RWPE2 (cell line): Measurements from ENCODE around the gene ZNF511.

Experiments
- ATAC-seq: fragments of 200-7000 bp; cut with Tn5 transposase; 3 replicates; pipeline ENCODE4 v1.9.1; 2021; ENCODE audit warnings: low read depth
- DNase-seq: peaks from one replicate; pipeline ENCODE4 v3.0.0-alpha.2; 2020; ENCODE audit warnings: low spot score
- H3K27ac ChIP-seq: fragments of 450-650 bp; 2 replicates; pipeline ENCODE4 v1.5.1; 2017; ENCODE audit warnings: mild to moderate bottlenecking; ENCODE audit not compliant: poor library complexity, severe bottlenecking
- H3K27me3 ChIP-seq: fragments of 250-450 bp; sonication (Bioruptor Pico); 2 replicates; pipeline ENCODE4 v1.5.1; 2021; ENCODE audit warnings: mild to moderate bottlenecking, moderate library complexity; ENCODE audit not compliant: insufficient read depth, poor library complexity, severe bottlenecking
- H3K36me3 ChIP-seq: fragments of 250-450 bp; sonication (Bioruptor Pico); 2 replicates; pipeline ENCODE4 v1.5.1; 2020; ENCODE audit warnings: low read depth, mild to moderate bottlenecking, moderate library complexity
- H3K4me1 ChIP-seq: fragments of 250-450 bp; sonication (Bioruptor Pico); 2 replicates; pipeline ENCODE4 v1.5.1; 2021; ENCODE audit warnings: mild to moderate bottlenecking, moderate library complexity; ENCODE audit not compliant: insufficient read depth, poor library complexity, severe bottlenecking
- H3K4me3 ChIP-seq: fragments of 250-450 bp; sonication (Bioruptor Pico); 2 replicates; pipeline ENCODE4 v1.5.1; 2021; ENCODE audit warnings: mild to moderate bottlenecking, moderate library complexity; ENCODE audit not compliant: severe bottlenecking
- H3K9me3 ChIP-seq: fragments of 250-450 bp; sonication (Bioruptor Pico); 2 replicates; pipeline ENCODE4 v1.5.1; 2021; ENCODE audit warnings: mild to moderate bottlenecking, moderate library complexity; ENCODE audit not compliant: severe bottlenecking
- TF ChIP-seq, protein P1 (sequence below): fragments of 450-650 bp; IDR thresholded peaks from one replicate; pipeline ENCODE4 v1.5.1; 2017; ENCODE audit warnings: mild to moderate bottlenecking, moderate library complexity; ENCODE audit not compliant: poor library complexity, severe bottlenecking

Gene ZNF511

DNA sequence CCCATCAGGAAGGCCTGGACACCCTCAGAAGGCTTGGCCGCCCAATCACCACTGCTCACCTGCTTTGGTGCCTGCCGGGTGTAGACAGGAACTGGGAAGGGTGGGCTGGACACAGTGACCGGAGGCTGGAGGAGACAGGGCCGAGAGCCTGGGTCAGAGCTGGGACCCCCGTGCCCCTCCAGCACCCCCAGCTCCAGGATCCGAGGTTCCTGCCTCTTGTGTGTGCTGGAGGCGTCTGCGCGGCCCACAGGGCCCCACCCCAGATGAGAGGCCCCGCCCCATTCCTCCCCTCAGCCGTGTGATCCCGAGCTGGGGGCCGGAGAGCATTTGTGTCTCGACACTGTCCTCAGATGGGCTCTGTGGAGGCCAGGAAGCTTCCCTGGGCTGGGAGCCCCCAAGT is 41.4 kb upstream of the ZNF511 start:
- Histone ChIP-seq H3K36me3 (peaks cover 10% of the 10 kb centered on the region), H3K9me3 (no peaks in the 10 kb centered on the region), H3K27me3 (no peaks in the 10 kb centered on the region), H3K27ac (no peak overlapping the region), H3K4me3 (no peak overlapping the region), H3K4me1 (peaks cover 8% of the 10 kb centered on the region)
- TF ChIP-seq, protein P1, sequence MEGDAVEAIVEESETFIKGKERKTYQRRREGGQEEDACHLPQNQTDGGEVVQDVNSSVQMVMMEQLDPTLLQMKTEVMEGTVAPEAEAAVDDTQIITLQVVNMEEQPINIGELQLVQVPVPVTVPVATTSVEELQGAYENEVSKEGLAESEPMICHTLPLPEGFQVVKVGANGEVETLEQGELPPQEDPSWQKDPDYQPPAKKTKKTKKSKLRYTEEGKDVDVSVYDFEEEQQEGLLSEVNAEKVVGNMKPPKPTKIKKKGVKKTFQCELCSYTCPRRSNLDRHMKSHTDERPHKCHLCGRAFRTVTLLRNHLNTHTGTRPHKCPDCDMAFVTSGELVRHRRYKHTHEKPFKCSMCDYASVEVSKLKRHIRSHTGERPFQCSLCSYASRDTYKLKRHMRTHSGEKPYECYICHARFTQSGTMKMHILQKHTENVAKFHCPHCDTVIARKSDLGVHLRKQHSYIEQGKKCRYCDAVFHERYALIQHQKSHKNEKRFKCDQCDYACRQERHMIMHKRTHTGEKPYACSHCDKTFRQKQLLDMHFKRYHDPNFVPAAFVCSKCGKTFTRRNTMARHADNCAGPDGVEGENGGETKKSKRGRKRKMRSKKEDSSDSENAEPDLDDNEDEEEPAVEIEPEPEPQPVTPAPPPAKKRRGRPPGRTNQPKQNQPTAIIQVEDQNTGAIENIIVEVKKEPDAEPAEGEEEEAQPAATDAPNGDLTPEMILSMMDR: no peak
- DNase-seq (no peak), ATAC-seq (no peak)

DNA sequence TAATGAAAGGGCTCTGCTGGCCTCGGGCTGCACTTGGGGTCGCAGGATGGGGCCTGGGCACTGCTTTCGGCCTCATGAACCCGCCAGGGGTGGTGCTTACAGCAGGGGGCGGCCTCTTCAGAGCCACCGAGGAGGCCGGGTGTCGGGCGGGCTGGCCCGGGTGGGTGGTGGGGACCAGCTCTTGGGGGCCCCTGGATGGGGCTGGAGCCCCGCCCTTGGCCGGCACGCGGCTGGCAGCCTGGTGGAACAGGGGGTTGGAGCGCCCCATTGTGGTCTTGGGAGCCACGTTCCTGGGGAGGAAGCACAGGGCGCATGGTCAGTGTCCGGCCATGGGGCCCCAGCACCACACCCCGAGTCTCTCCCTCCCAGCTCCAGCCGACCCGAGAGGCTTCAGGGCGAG is 40.9 kb upstream of the ZNF511 start:
- Histone ChIP-seq H3K4me3 (no peak overlapping the region), H3K4me1 (peaks cover 4% of the 10 kb centered on the region), H3K27ac (no peak overlapping the region), H3K27me3 (no peaks in the 10 kb centered on the region), H3K36me3 (peaks cover 10% of the 10 kb centered on the region), H3K9me3 (no peaks in the 10 kb centered on the region)
- ATAC-seq: no peak
- no peak for DNase-seq
- TF ChIP-seq, protein P1: no peak

DNA sequence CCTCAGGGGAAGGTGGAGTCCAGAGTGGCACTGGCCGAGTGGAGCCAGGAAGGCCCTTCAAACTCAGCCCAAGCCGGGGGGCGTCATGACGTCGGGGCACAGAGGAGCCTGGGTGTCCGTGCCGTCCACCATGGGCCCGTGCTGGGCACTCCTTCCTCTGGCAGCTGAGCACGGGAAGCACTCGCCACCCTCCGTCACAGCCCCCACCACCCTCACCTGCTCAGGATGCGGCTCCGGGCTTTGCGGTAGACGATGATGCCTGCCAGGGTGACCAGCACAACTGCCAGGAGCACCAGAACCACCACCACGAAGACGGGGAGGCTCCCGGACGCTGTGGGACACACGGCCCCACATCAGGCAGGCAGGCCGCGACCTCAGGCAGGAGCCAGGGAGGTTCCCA is 40.2 kb upstream of the ZNF511 start:
- H3K4me3 ChIP-seq: no peak overlapping the region
- H3K27ac ChIP-seq: no peak overlapping the region
- ATAC-seq: no peak
- TF ChIP-seq, protein P1: no peak
- DNase-seq: no peak
- no peaks in the 10 kb centered on the region for H3K9me3 ChIP-seq
- H3K27me3 ChIP-seq: no peaks in the 10 kb centered on the region
- peaks cover 17% of the 10 kb centered on the region for H3K36me3 ChIP-seq
- peaks cover 4% of the 10 kb centered on the region for H3K4me1 ChIP-seq

DNA sequence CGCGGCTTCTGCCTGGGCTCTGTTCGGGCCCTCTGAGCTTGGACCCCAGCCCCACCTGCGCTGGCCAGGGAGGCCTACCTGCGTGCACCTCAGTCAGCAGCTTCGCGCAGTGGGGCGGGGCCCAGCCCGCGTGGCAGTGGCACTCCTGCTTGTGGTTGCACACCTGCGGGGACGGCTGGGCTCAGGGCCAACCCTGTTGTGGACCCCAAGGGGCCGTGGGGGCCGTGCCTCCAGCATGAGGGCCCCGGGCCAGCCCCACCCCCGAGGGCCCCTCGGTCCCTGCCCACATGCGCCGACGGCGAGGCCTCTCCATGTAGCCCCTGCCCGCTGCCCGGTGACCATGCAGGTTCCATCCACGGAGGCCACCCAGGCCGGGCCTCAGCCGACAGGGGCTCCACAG is 39.3 kb upstream of the ZNF511 start:
- Histone ChIP-seq H3K4me1 (peaks cover under 1% of the 10 kb centered on the region), H3K9me3 (no peaks in the 10 kb centered on the region), H3K4me3 (no peak overlapping the region), H3K27ac (no peak overlapping the region), H3K36me3 (peaks cover 20% of the 10 kb centered on the region), H3K27me3 (no peaks in the 10 kb centered on the region)
- TF ChIP-seq, protein P1: no peak
- ATAC-seq: no peak
- DNase-seq: no peak

DNA sequence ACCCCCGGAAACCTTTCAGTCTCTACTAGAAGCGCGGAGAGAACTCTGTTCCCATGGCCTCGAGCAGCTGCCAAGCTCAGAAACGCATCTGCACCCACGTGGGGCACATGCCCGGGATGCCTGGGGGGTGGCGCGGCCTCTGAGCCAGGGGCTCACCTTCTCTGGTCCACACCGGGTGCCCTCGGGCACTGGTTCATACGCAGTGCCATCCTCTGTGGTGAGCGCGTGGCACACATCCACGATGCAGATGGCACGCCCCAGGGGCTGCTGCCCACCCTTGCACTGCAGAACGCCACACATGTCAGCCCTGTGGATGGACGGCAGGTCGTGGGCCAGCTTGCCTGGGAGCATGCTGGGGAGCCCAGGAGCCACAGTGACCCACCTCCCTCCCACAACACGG is 38.5 kb upstream of the ZNF511 start:
- no peak overlapping the region for H3K27ac ChIP-seq
- peaks cover 6% of the 10 kb centered on the region for H3K4me1 ChIP-seq
- ATAC-seq (no peak), DNase-seq (no peak)
- TF ChIP-seq, protein P1: no peak
- no peak overlapping the region for H3K4me3 ChIP-seq
- H3K36me3 ChIP-seq: peaks cover 20% of the 10 kb centered on the region
- no peaks in the 10 kb centered on the region for H3K9me3 ChIP-seq
- H3K27me3 ChIP-seq: no peaks in the 10 kb centered on the region
